GM10847 (cell line): ENCODE data around the gene GRIN1.

ENCODE experiments used
- POLR2A ChIP-seq: IDR thresholded peaks from 2 replicates; pipeline ENCODE4 v1.6.1; 2011; ENCODE audit not compliant: insufficient read length; ENCODE audit errors: extremely low read depth

GRIN1 gene

GRCh38 chr9:137163805-137164204, 24.9 kb downstream of the GRIN1 start:
- TF ChIP-seq POLR2A, result no peak

- no peak for TF ChIP-seq POLR2A
These were observed 25.7 kb downstream of the GRIN1 start for GRCh38 chr9:137164370-137165249.

GRCh38 chr9:137165250-137165836, 26.4 kb downstream of the GRIN1 start:
- TF ChIP-seq POLR2A, result no peak

GRCh38 chr9:137166380-137167229, 27.7 kb downstream of the GRIN1 start:
- no peak for TF ChIP-seq POLR2A

- TF ChIP-seq POLR2A, result no peak
These were observed 28.4 kb downstream of the GRIN1 start for GRCh38 chr9:137167277-137167746.

GRCh38 chr9:137167747-137168572, 29.0 kb downstream of the GRIN1 start:
- no peak for TF ChIP-seq POLR2A

GRCh38 chr9:137168573-137168903, 29.6 kb downstream of the GRIN1 start:
- no peak for TF ChIP-seq POLR2A

GRCh38 chr9:137168904-137169856, 30.2 kb downstream of the GRIN1 start:
- no peak for TF ChIP-seq POLR2A

GRCh38 chr9:137169896-137170358, 31.0 kb downstream of the GRIN1 start, which contains the start of gene LRRC26:
TSS of gene LRRC26 (minus strand) at chr9:137170051. CDS start at chr9:137169943, 108 bp downstream.
- TF ChIP-seq POLR2A, result no peak

GRCh38 chr9:137170486-137171148, 31.7 kb downstream of the GRIN1 start:
- no peak for TF ChIP-seq POLR2A

- no peak for TF ChIP-seq POLR2A
These were observed 32.4 kb downstream of the GRIN1 start for GRCh38 chr9:137171149-137171900.
